ELF-1 (cell line): ENCODE measurements around the gene TSC22D2.
A peak's percentile ranks its signal among the peaks of the same experiment; 100 is the strongest.

Experiments
- DNase-seq: peaks from one replicate; pipeline ENCODE4 v3.0.0-alpha.2; 2016; ENCODE audit warnings: low read depth, low spot score

TSC22D2 gene

GRCh38 chr3:150385296-150386242 is 22.5 kb upstream of the TSC22D2 start:
- DNase-seq = no peak

- DNase-seq = no peak
Observed at GRCh38 chr3:150388498-150389418, 19.3 kb upstream of the TSC22D2 start.

GRCh38 chr3:150390087-150390486 is 18.0 kb upstream of the TSC22D2 start:
- no peak for DNase-seq

DNA sequence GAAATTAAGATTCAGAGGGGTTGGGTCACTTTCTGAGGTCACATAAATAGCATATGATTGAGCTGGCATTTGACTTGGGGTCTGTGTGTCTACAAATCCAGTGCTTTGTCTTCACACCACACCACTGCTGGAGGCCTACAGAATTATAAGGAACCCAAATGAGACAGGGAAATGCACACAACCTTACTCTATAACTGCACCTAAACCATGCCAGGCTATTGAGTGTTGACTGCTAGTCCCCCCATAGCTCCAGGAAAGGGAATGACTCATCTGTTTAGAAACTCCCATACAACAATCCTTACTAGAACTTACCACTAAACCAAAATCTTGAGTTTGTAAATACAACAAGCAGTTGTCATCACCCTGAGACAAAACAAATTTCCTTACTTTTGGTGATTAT is 16.9 kb upstream of the TSC22D2 start:
- no peak for DNase-seq

DNA sequence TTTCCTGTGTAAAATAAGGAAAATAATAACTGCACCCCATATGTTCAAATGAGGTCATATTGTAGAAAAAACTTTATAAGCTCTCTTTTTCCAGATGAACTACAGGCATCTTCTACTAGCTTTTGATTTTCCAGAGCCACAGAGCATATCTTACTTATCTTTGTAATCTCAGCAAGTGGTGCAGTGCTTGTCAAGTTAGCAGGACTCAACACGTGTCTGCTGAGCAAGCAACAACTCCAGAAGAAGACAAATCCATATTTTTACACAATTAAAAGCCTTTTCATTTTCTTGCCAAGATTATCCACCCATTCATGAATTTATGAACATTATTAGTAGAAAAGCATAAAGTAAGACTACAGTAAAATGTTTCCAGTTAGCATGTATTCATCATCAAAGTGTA is 14.4 kb upstream of the TSC22D2 start:
- no peak for DNase-seq

- no peak for DNase-seq
Observed at GRCh38 chr3:150394606-150395005, 13.5 kb upstream of the TSC22D2 start.

DNA sequence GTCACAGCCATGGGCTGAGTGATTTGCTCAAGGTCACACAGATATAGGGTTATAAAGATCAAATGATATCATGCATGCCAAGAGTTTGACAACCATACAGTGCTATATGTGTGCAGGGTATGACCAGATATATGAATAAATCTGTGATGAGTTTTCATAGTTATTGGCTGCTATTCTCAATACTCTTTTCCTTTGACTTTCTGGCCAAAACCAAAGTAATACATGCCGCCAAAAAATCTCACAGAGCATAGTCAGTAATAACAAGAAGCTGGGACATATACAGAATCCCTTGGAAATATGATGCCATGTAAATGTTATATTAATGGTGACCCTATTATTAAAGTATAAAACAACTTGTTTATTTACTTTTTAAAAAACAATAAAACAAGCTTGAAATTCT is 11.6 kb upstream of the TSC22D2 start:
- DNase-seq = no peak

GRCh38 chr3:150396956-150397550 is 11.0 kb upstream of the TSC22D2 start:
- no peak for DNase-seq

GRCh38 chr3:150399060-150399459 is 9.0 kb upstream of the TSC22D2 start:
- DNase-seq = peak; percentile 36

DNA sequence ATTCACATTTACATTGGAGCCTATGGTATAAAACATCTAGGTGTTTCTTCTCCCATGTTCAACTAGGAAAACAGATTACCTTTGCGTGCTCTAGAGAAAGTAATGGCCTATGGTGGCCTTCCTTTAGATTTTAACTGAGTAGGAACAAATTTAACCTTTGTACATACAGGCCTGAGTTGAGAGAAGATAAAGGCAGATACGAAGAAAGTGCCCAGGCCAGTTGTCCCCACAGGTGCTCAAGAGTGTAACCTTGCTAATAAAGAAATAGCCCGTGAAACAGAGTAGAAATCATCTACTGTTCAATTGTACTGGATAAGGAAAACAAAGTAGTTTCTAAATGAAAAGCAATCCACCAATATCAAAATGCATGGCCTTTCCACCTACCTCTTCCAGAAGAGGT is 6.8 kb upstream of the TSC22D2 start:
- no peak for DNase-seq

DNA sequence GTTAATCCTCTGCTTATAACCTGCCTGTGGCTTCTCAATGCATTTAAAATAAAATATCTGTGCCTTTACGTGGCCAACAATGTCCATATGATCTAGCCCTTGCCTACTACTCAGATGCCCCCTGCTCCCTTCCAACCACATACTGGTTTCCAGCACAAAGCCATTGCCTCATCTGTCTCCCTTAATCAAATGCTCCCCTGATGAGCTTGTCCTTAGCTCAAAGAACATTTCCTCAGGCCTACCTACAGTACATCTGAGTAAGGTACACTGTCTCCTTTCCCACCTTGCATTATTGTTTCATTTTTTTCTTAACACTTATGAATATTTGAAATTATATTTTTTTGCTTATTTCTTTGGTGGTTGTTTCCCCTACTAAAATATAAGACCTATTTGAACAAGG is 5.9 kb upstream of the TSC22D2 start:
- no peak for DNase-seq

- DNase-seq = no peak
Observed at GRCh38 chr3:150404023-150404422, 4.1 kb upstream of the TSC22D2 start.

- DNase-seq = peak; percentile 34
Observed at GRCh38 chr3:150407051-150407807, 869 bp upstream of the TSC22D2 start.

DNA sequence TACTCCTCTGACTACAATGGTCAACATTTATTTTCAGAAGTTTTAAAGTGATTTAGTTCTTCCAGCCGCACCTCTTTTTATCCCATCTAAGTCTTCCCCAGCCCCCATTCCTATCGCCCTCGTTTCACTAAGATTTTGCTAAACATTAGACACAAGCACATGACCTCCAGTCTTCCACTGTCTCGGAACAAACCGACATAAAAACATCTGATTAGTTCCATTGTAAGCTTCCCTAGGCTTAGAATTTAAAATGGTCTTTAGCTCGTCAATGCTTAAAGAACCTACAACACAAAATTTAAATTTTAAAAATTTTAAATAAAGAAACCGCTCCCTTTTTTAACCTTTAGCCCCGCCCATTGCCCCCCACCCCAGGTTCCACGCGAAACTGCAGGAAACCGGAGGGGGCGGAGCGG is 284 bp upstream of the TSC22D2 start:
- no peak for DNase-seq

DNA sequence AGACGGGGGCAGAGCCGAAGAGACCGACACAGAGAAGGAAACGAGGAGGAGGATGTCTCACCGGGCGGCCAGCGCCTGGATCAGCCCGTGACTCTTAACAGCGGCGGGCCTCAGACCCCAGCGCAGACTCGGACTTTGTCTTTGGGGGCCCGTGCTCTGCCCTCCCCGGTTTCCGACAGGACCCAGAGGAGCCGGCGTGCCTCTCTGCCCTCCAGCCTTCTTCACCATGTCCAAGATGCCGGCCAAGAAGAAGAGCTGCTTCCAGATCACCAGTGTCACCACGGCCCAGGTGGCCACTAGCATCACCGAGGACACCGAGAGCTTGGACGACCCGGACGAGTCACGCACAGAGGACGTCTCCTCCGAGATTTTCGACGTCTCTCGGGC is 1.0 kb downstream of the TSC22D2 start:
- DNase-seq = no peak

GRCh38 chr3:150409512-150410310 is 1.6 kb downstream of the TSC22D2 start:
- DNase-seq = peak; percentile 90

DNA sequence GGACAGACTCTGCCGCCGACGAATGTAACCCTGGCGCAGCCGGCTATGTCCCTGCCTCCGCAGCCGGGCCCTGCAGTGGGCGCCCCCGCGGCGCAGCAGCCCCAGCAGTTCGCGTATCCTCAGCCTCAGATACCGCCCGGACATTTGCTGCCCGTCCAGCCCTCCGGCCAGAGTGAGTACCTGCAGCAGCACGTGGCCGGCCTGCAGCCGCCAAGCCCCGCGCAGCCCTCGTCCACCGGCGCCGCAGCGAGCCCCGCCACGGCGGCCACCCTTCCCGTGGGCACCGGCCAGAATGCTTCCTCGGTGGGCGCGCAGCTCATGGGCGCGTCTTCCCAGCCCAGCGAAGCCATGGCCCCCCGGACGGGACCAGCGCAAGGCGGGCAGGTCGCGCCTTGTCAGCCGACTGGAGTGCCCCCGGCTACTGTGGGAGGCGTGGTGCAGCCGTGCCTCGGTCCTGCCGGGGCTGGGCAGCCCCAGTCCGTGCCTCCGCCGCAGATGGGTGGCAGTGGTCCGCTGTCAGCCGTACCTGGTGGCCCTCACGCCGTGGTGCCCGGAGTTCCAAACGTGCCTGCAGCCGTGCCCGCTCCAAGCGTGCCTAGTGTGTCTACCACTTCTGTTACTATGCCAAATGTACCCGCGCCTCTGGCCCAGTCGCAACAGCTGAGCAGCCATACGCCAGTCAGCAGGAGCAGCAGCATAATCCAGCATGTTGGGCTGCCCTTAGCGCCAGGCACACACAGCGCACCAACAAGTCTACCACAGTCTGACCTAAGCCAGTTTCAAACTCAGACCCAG is 2.4 kb downstream of the TSC22D2 start:
- DNase-seq = peak; percentile 53

DNA sequence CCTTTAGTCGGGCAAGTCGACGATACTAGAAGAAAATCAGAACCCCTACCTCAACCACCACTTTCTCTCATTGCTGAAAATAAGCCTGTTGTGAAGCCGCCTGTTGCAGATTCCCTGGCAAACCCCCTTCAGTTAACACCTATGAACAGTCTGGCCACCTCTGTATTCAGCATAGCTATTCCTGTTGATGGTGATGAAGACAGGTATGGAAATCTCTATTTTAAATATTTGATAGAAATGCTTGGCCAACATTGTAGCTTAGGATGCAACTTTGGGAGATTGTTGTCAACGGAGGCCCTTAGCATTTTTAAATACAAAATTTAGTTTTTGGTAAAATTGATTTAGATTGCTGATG is 3.0 kb downstream of the TSC22D2 start:
- no peak for DNase-seq

- DNase-seq = no peak
Observed at GRCh38 chr3:150411546-150411945, 3.4 kb downstream of the TSC22D2 start.

GRCh38 chr3:150411976-150412375 is 3.9 kb downstream of the TSC22D2 start:
- no peak for DNase-seq
